ENCODE results near the gene SLC9A6. TPM values are rescaled to one million over a fixed set of nuclear protein-coding genes. Genes with fewer than 3 reads are reported as not detected.

SLC9A6 gene
- total and polyA plus RNA-seq, 2 of the 13 experiments (the other 11 are each of a cell fraction or from before 2014, with no cell fraction given) = 3.9 to 8.0 TPM

DNA sequence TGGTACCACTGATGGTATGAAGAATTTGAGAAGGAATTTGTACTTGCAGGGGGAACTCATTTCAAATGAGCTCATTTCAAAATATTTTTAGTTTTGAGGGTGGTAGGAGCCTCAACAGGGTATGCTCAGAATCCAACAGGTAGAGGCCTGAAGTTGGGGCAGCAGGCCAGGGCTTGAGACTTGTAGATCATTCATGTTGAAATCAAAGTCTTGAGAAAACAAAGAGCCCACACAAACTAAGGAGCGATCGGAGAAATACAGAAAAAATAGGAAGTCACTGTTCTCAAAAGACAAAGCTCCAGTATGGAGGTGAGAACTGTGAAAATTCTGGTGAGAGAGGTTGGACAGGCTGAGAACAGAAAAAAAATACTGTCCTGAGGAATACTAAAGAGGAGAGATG, 979 bp upstream of the SLC9A6 start:
- Histone ChIP-seq H3K27ac (ENCODE audit: extremely low read length, insufficient read depth, low read length) (no peak overlapping the region), H3K9ac (ENCODE audit: insufficient read depth, low read depth, low read length) (peak overlapping the region; percentile 63; the same call in 1 of the 2 replicates), H3K4me1 (ENCODE audit: insufficient read depth, low read length) (no peaks in the 10 kb centered on the region; the same call in 1 of the 2 replicates), H3K79me2 (ENCODE audit: insufficient read depth, low read length) (no peaks in the 10 kb centered on the region), H3K27me3 (ENCODE audit: control insufficient read depth in 1 of 2, insufficient read depth in 2 of 2, low read length in 2 of 2) (no peaks in the 10 kb centered on the region), H3K4me3 (replicated peaks in 1 of 3; ENCODE audit: insufficient read depth in 1 of 3, low read depth in 2 of 3, low read length in 3 of 3) (peak overlapping the region; percentile 71 to 81 (median 79); a peak in 5 of 6 replicates), H4K20me1 (ENCODE audit: insufficient read depth, low read length) (no peaks in the 10 kb centered on the region), H3K36me3 (replicated peaks in 1 of 2; ENCODE audit: control insufficient read depth in 1 of 2, insufficient read depth in 2 of 2, low read length in 2 of 2) (no peaks in the 10 kb centered on the region), H3K9me3 (ENCODE audit: low read length) (no peaks in the 10 kb centered on the region), H2AFZ (ENCODE audit: low read length) (peak overlapping the region; percentile 98), H3K4me2 (ENCODE audit: low read depth, low read length) (peak overlapping the region; percentile 78)
- WGBS (ENCODE audit: low lambda C conversion rate) = 0% methylated on average over 2 of the region's 2 CpGs
- ATAC-seq (no peak), FAIRE-seq (no peak), DNase-seq (ENCODE audit: low spot score) (no peak)
- in situ Hi-C loops (cut with HindIII; ENCODE audit: extremely low pct_ligation_motif_present, low pct_unique_long_range_greater_than_20kb) (no loop called here), intact Hi-C loops (cut with micrococcal nuclease; ENCODE audit: unreplicated experiment) (no loop called here)
- POLR2A ChIA-PET = interaction anchor here (1.2 to 1.4 kb wide), 2 partner anchors 10 to 11 kb away, joined by 3 to 7 read pairs; partner anchors contain the start of gene MMGT1
- no TSS peak for BruUV-seq (replicated peaks)
- CTCF ChIA-PET (ENCODE audit: low intra/inter-chr PET ratio, low total read pairs) = no interaction called here
- TF ChIP-seq SP4 (CRISPR knock-in tag; IDR thresholded peaks at IDR 0.05) (no peak), ZNF263 (CRISPR knock-in tag; IDR thresholded peaks at IDR 0.05) (no peak), PPARG (CRISPR knock-in tag; conservative IDR thresholded peaks at IDR 0.05) (no peak), ZNF343 (CRISPR knock-in tag; IDR thresholded peaks at IDR 0.05) (no peak), CHCHD3 (CRISPR knock-in tag; IDR thresholded peaks at IDR 0.05) (no peak), NR2C2 (CRISPR knock-in tag; IDR thresholded peaks at IDR 0.05; ENCODE audit: borderline replicate concordance) (no peak), ZNF451 (CRISPR knock-in tag; IDR thresholded peaks at IDR 0.05) (no peak), ZNF614 (CRISPR knock-in tag; IDR thresholded peaks at IDR 0.05; ENCODE audit: borderline replicate concordance) (no peak), IKZF1 (IDR thresholded peaks at IDR 0.05) (no peak), REL (CRISPR knock-in tag; conservative IDR thresholded peaks at IDR 0.05) (no peak)
- TF ChIP-seq, protein P1, sequence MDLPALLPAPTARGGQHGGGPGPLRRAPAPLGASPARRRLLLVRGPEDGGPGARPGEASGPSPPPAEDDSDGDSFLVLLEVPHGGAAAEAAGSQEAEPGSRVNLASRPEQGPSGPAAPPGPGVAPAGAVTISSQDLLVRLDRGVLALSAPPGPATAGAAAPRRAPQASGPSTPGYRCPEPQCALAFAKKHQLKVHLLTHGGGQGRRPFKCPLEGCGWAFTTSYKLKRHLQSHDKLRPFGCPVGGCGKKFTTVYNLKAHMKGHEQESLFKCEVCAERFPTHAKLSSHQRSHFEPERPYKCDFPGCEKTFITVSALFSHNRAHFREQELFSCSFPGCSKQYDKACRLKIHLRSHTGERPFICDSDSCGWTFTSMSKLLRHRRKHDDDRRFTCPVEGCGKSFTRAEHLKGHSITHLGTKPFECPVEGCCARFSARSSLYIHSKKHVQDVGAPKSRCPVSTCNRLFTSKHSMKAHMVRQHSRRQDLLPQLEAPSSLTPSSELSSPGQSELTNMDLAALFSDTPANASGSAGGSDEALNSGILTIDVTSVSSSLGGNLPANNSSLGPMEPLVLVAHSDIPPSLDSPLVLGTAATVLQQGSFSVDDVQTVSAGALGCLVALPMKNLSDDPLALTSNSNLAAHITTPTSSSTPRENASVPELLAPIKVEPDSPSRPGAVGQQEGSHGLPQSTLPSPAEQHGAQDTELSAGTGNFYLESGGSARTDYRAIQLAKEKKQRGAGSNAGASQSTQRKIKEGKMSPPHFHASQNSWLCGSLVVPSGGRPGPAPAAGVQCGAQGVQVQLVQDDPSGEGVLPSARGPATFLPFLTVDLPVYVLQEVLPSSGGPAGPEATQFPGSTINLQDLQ (CRISPR knock-in tag; IDR thresholded peaks at IDR 0.05) = no peak
- TF ChIP-seq, protein P2, sequence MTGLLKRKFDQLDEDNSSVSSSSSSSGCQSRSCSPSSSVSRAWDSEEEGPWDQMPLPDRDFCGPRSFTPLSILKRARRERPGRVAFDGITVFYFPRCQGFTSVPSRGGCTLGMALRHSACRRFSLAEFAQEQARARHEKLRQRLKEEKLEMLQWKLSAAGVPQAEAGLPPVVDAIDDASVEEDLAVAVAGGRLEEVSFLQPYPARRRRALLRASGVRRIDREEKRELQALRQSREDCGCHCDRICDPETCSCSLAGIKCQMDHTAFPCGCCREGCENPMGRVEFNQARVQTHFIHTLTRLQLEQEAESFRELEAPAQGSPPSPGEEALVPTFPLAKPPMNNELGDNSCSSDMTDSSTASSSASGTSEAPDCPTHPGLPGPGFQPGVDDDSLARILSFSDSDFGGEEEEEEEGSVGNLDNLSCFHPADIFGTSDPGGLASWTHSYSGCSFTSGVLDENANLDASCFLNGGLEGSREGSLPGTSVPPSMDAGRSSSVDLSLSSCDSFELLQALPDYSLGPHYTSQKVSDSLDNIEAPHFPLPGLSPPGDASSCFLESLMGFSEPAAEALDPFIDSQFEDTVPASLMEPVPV (CRISPR knock-in tag; IDR thresholded peaks at IDR 0.05) = no peak
- TF ChIP-seq, protein P3, sequence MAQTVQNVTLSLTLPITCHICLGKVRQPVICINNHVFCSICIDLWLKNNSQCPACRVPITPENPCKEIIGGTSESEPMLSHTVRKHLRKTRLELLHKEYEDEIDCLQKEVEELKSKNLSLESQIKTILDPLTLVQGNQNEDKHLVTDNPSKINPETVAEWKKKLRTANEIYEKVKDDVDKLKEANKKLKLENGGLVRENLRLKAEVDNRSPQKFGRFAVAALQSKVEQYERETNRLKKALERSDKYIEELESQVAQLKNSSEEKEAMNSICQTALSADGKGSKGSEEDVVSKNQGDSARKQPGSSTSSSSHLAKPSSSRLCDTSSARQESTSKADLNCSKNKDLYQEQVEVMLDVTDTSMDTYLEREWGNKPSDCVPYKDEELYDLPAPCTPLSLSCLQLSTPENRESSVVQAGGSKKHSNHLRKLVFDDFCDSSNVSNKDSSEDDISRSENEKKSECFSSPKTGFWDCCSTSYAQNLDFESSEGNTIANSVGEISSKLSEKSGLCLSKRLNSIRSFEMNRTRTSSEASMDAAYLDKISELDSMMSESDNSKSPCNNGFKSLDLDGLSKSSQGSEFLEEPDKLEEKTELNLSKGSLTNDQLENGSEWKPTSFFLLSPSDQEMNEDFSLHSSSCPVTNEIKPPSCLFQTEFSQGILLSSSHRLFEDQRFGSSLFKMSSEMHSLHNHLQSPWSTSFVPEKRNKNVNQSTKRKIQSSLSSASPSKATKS (CRISPR knock-in tag; IDR thresholded peaks at IDR 0.05) = no peak
- TF ChIP-seq, protein P4, sequence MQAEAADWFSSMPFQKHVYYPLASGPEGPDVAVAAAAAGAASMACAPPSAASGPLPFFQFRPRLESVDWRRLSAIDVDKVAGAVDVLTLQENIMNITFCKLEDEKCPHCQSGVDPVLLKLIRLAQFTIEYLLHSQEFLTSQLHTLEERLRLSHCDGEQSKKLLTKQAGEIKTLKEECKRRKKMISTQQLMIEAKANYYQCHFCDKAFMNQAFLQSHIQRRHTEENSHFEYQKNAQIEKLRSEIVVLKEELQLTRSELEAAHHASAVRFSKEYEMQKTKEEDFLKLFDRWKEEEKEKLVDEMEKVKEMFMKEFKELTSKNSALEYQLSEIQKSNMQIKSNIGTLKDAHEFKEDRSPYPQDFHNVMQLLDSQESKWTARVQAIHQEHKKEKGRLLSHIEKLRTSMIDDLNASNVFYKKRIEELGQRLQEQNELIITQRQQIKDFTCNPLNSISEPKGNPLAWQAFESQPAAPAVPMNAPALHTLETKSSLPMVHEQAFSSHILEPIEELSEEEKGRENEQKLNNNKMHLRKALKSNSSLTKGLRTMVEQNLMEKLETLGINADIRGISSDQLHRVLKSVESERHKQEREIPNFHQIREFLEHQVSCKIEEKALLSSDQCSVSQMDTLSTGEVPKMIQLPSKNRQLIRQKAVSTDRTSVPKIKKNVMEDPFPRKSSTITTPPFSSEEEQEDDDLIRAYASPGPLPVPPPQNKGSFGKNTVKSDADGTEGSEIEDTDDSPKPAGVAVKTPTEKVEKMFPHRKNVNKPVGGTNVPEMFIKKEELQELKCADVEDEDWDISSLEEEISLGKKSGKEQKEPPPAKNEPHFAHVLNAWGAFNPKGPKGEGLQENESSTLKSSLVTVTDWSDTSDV (CRISPR knock-in tag; IDR thresholded peaks at IDR 0.05) = no peak
- TF ChIP-seq, protein P5, sequence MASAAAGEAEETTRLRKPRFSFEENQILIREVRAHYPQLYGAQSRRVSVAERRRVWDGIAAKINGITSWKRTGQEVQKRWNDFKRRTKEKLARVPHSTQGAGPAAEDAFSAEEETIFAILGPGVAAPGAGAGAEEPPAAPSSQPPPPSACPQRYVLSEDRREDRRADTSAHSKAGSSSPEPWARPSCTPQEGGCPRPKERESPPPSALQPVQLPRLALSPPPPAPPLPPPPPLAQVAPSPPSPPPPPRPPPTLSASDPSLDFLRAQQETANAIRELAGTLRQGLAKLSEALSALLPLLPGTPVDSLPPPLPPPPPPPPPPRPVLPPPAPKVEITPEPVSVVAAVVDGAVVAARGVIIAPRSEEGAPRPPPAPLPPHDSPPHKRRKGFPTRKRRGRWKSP (CRISPR knock-in tag; IDR thresholded peaks at IDR 0.05) = no peak
